Fibroblast of skin of back (primary cell): Measurements from ENCODE around the gene LAMA3.

ENCODE experiments used
- DNase-seq: peaks from one replicate; pipeline ENCODE4 v3.0.0-alpha.2; 2013

LAMA3 gene

GRCh38 chr18:23779696-23780303, 90.5 kb downstream of the LAMA3 start:
- DNase-seq, result peak; percentile 72

GRCh38 chr18:23784832-23785245, 95.6 kb downstream of the LAMA3 start:
- DNase-seq, result peak; percentile 87

GRCh38 chr18:23793051-23793450, 103.8 kb downstream of the LAMA3 start:
- DNase-seq, result no peak

- DNase-seq, result no peak
Measured at GRCh38 chr18:23793985-23794867, 105.0 kb downstream of the LAMA3 start.

GRCh38 chr18:23798249-23798648, 109.0 kb downstream of the LAMA3 start:
- DNase-seq, result no peak

GRCh38 chr18:23798824-23799223, 109.6 kb downstream of the LAMA3 start:
- no peak for DNase-seq

- DNase-seq, result no peak
Measured at GRCh38 chr18:23799540-23799939, 110.3 kb downstream of the LAMA3 start.

GRCh38 chr18:23800902-23801301, 111.6 kb downstream of the LAMA3 start:
- no peak for DNase-seq

- DNase-seq, result no peak
Measured at GRCh38 chr18:23802817-23803216, 113.6 kb downstream of the LAMA3 start.

- no peak for DNase-seq
Measured at GRCh38 chr18:23803755-23804154, 114.5 kb downstream of the LAMA3 start.

GRCh38 chr18:23805898-23806297, 116.6 kb downstream of the LAMA3 start:
- DNase-seq, result no peak

GRCh38 chr18:23809415-23809814, 120.2 kb downstream of the LAMA3 start:
- no peak for DNase-seq

- DNase-seq, result no peak
Measured at GRCh38 chr18:23810396-23810795, 121.1 kb downstream of the LAMA3 start.

GRCh38 chr18:23811176-23811575, 121.9 kb downstream of the LAMA3 start:
- no peak for DNase-seq

GRCh38 chr18:23812546-23813440, 123.5 kb downstream of the LAMA3 start:
- DNase-seq, result peak; percentile 35

- no peak for DNase-seq
Measured at GRCh38 chr18:23814991-23815614, 125.8 kb downstream of the LAMA3 start.

- DNase-seq, result no peak
Measured at GRCh38 chr18:23816021-23816420, 126.8 kb downstream of the LAMA3 start.

GRCh38 chr18:23816740-23817139, 127.5 kb downstream of the LAMA3 start:
- DNase-seq, result no peak

GRCh38 chr18:23819001-23819400, 129.7 kb downstream of the LAMA3 start:
- DNase-seq, result peak; percentile 43

GRCh38 chr18:23822590-23823385, 133.5 kb downstream of the LAMA3 start:
- peak; percentile 79 for DNase-seq

GRCh38 chr18:23824240-23824639, 135.0 kb downstream of the LAMA3 start:
- no peak for DNase-seq

GRCh38 chr18:23824669-23825068, 135.4 kb downstream of the LAMA3 start:
- DNase-seq, result no peak
